Left colon (tissue), 2 donors: ENCODE measurements around the gene GCNT3. TPM values are rescaled to one million over a fixed set of nuclear protein-coding genes. Genes with fewer than 3 reads are reported as not detected.

Source experiments
- ATAC-seq: fragments of 200-7000 bp; cut with Tn5 transposase; one replicate; pipeline ENCODE4 v1.9.1; 2020; ENCODE audit warnings: mild to moderate bottlenecking, moderate library complexity
- DNase-seq, 2 donors: peaks; one replicate each; pipeline ENCODE4 v3.0.0-alpha.2; 2020
- intact Hi-C, 2 donors: fragments of 100-400 bp; cut with DNase I in 1 of 2; cut with micrococcal nuclease in 1 of 2; formaldehyde crosslinking; loops; one replicate each; pipeline versions ENCODE4 v1.11.2 to v1.14.0; 2022; cut with DNase I, micrococcal nuclease
- total RNA-seq, 2 donors: library from RNA; stranded (reverse); fragmentation: NEBNext Ultra II Directional; extraction: Animal tissue kit (Norgen Biotek cat#: 25700); gene quantifications; one replicate each; pipeline ENCODE4 v1.2.1, GENCODE V29; 2021
- donor health status: DM: no; HTN: no; CAD: no.
- donor health status: DM: yes; HTN: yes; CAD: no.

GCNT3 gene
- total RNA-seq, 2 donors from 2014 or later: 472 to 526 TPM

DNA sequence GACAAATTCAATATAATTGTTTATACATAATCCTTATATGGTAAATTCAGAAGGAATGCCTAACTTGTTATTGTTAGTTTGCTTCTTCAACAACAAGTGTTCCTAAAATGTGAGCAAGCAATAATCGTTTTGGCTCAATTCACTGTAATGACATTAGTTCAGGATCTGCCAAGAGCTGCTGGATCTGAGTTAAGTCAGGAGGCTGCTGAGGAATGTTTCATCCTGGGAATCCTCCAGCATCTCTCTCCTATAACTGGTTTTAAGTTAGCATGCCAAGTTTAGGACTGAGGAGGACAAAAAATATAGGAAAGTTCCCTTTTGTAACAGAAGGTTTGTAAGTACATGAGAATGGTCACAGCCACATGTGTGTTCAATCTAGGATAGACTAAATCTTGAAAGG lies 50.7 kb downstream of the GCNT3 start:
- intact Hi-C loops: no loop called here
- DNase-seq (no peak), ATAC-seq (no peak)

DNA sequence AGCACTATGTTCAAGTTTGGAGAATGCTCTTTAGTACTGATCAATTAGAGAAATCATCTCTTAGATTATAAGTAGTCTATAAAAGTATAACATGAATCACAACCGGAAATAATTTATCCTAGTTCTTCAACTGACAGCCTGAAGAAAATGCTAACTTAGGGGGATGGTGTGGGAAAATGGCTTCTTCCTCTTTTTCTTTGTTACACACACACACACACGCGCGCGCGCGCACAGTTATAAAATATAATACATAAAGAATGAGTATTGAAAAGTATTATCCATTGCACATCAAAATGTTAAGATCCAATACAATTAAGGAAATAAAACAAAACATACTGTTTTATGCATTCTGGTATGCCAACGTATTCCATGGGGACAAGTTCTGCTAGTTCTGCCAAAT lies 57.0 kb downstream of the GCNT3 start:
- ATAC-seq: no peak
- DNase-seq: no peak
- intact Hi-C loops: no loop called here

Other genes with a start within 250 kb of the GCNT3 start
- 100 to 1,000 TPM; 331 to 397 TPM for gene MYO1E, start 238.9 kb upstream of the GCNT3 start, total RNA-seq
- 1 to 10 TPM; 9.0 to 9.2 TPM for gene FAM81A, start 173.6 kb upstream of the GCNT3 start, total RNA-seq
- 100 to 1,000 TPM; 105 to 147 TPM for gene GTF2A2, start 45.7 kb downstream of the GCNT3 start, total RNA-seq
- 10 to 100 TPM; 53.5 to 62.0 TPM for gene BNIP2, start 77.5 kb downstream of the GCNT3 start, total RNA-seq